HCT116 (cell line): ENCODE data around the gene GTF2F1. TPM values are rescaled to one million over a fixed set of nuclear protein-coding genes. Genes with fewer than 3 reads are reported as not detected.

ENCODE experiments used
- ATAC-seq: fragments of 200-7000 bp; cut with Tn5 transposase; 2 replicates; pipeline ENCODE4 v1.9.1; 2020; ENCODE audit warnings: mild to moderate bottlenecking, moderate library complexity
- BruUV-seq: library from RNA; stranded (reverse); fragments of 400-500 nt; replicated peaks from 2 replicates; lab custom pipeline; 2021; lab: Mats Ljungman, UMichigan
- CTCF ChIA-PET: fragments of 300-600 bp; sonication (Branson Sonifier 250); formaldehyde crosslinking; loops from one replicate; lab custom pipeline; 2021; ENCODE audit warnings: antibody characterized with exemption; lab: Charles Lee
- POLR2A ChIA-PET: fragments of 300-600, 350-600 bp; sonication (Branson Sonifier 250); formaldehyde crosslinking; loops from one replicate; lab custom pipeline; 2021; ENCODE audit warnings: antibody characterized with exemption; lab: Charles Lee
- RAD21 ChIA-PET, 2 experiments: fragments of 300-600 bp; sonication (Branson Sonifier 250); formaldehyde crosslinking; loops; one replicate each; lab custom pipeline; 2023; ENCODE audit warnings: low total read pairs in 2 of 2; ENCODE audit not compliant: uncharacterized antibody in 2 of 2, unreplicated experiment in 2 of 2, low non-redundant PET in 1 of 2; lab: Charles Lee
- DNase-seq: peaks from one replicate; pipeline ENCODE4 v3.0.0-alpha.2; 2010; ENCODE audit warnings: low read depth, low spot score
- H2AFZ ChIP-seq: fragments of 200-600 bp; shearing (Covaris generic), sonication (generic); 2 replicates; pipeline ENCODE4 v1.6.1; 2017; ENCODE audit warnings: low read depth, mixed run types, mixed read lengths, antibody characterized with exemption, low read length; ENCODE audit not compliant: poor library complexity, severe bottlenecking
- H3K27ac ChIP-seq: 2 replicates; pipeline ENCODE4 v1.5.1; 2012; ENCODE audit warnings: low read depth, low read length
- H3K27me3 ChIP-seq: fragments of 200-600 bp; sonication (generic); 2 replicates; pipeline ENCODE4 v1.6.1; 2016; ENCODE audit warnings: mixed run types, low read length, mixed read lengths; ENCODE audit not compliant: insufficient read depth
- H3K36me3 ChIP-seq, 2 experiments: fragments of 200-500 bp in 1 of 2; fragments of 200-600 bp in 1 of 2; sonication (Bioruptor generic) in 1 of 2; sonication (generic) in 1 of 2; 2 replicates each; pipeline versions ENCODE4 v1.5.1 to v1.6.1; 2014 to 2016; ENCODE audit warnings: low read length in 2 of 2, inconsistent platforms in 1 of 2, mixed read lengths in 1 of 2, mixed run types in 1 of 2; ENCODE audit not compliant: insufficient read depth in 2 of 2, control insufficient read depth in 1 of 2
- H3K4me1 ChIP-seq, 2 experiments: fragments of 200-600 bp in 1 of 2; sonication (generic) in 1 of 2; 2 replicates each; pipeline versions ENCODE4 v1.5.1 to v1.6.1; 2012 to 2017; ENCODE audit warnings: low read length in 2 of 2, inconsistent platforms in 1 of 2, mild to moderate bottlenecking in 1 of 2, mixed read lengths in 1 of 2, mixed run types in 1 of 2, moderate library complexity in 1 of 2; ENCODE audit not compliant: insufficient read depth in 2 of 2, control insufficient read depth in 1 of 2
- H3K4me2 ChIP-seq: fragments of 200-600 bp; sonication (generic); 2 replicates; pipeline ENCODE4 v1.6.1; 2017; ENCODE audit warnings: mixed run types, low read length, mixed read lengths
- H3K4me3 ChIP-seq, 2 experiments: fragments of 200-600 bp in 1 of 2; sonication (generic) in 1 of 2; replicated peaks in 1 of 2; 2 replicates each; pipeline ENCODE4 v1.5.1; 2011 to 2016; ENCODE audit warnings: low read length in 2 of 2, control low read depth in 1 of 2, low read depth in 1 of 2, mild to moderate bottlenecking in 1 of 2, mixed read lengths in 1 of 2, mixed run types in 1 of 2
- H3K79me2 ChIP-seq: fragments of 200-600 bp; sonication (generic); 2 replicates; pipeline ENCODE4 v1.6.1; 2017; ENCODE audit warnings: mild to moderate bottlenecking, mixed run types, low read length, moderate library complexity, mixed read lengths; ENCODE audit not compliant: insufficient read depth
- H3K9ac ChIP-seq: fragments of 200-600 bp; sonication (generic); 2 replicates; pipeline ENCODE4 v1.6.1; 2016; ENCODE audit warnings: low read length, mixed read lengths
- H3K9me2 ChIP-seq: fragments of 200-600 bp; sonication (generic), shearing (Covaris generic); 2 replicates; pipeline ENCODE4 v1.6.1; 2017; ENCODE audit warnings: mixed run types, mild to moderate bottlenecking, moderate library complexity; ENCODE audit not compliant: insufficient read depth
- H3K9me3 ChIP-seq, 2 experiments: fragments of 200-500 bp in 1 of 2; fragments of 200-600 bp in 1 of 2; sonication (Bioruptor generic) in 1 of 2; sonication (generic) in 1 of 2; 2 replicates each; pipeline ENCODE4 v1.6.1; 2014 to 2017; ENCODE audit warnings: low read length in 2 of 2, mixed read lengths in 2 of 2, inconsistent platforms in 1 of 2, low read depth in 1 of 2, mild to moderate bottlenecking in 1 of 2, mixed run types in 1 of 2, moderate library complexity in 1 of 2; ENCODE audit not compliant: control insufficient read depth in 1 of 2, insufficient read depth in 1 of 2
- H4K20me1 ChIP-seq: fragments of 200-600 bp; sonication (generic), shearing (Covaris generic); 2 replicates; pipeline ENCODE4 v1.6.1; 2017; ENCODE audit warnings: mixed run types, mild to moderate bottlenecking, moderate library complexity; ENCODE audit not compliant: insufficient read depth
- ELF1 ChIP-seq: IDR thresholded peaks from 2 replicates; pipeline ENCODE4 v1.6.1; 2012; ENCODE audit warnings: low read depth, borderline replicate concordance
- JUND ChIP-seq: IDR thresholded peaks from 2 replicates; pipeline ENCODE4 v1.6.1; 2012
- SIN3A ChIP-seq: IDR thresholded peaks from 2 replicates; pipeline ENCODE4 v1.6.1; 2012; ENCODE audit warnings: low read depth
- SRF ChIP-seq: IDR thresholded peaks from 2 replicates; pipeline ENCODE4 v1.6.1; 2012; ENCODE audit warnings: low read depth
- TCF7L2 ChIP-seq: IDR thresholded peaks from 2 replicates; pipeline ENCODE4 v1.7.0; 2011; ENCODE audit warnings: borderline replicate concordance, inconsistent platforms; ENCODE audit not compliant: insufficient read depth, insufficient read length; ENCODE audit errors: extremely low read depth
- intact Hi-C: fragments of 100-400 bp; cut with micrococcal nuclease; formaldehyde crosslinking; loops from 2 replicates; pipeline ENCODE4 v1.10.0; 2022
- total RNA-seq: library from RNA; stranded (reverse); gene quantifications from one replicate; pipeline ENCODE4 v1.2.1, GENCODE V29; 2021; ENCODE audit not compliant: unreplicated experiment
- TF ChIP-seq, protein P1 (sequence below): IDR thresholded peaks from 2 replicates; pipeline ENCODE4 v1.6.1; 2012; ENCODE audit warnings: low read depth
- TF ChIP-seq, protein P2 (sequence below): IDR thresholded peaks from 2 replicates; pipeline ENCODE4 v1.6.1; 2011; ENCODE audit warnings: mild to moderate bottlenecking, low read length, moderate library complexity; ENCODE audit not compliant: insufficient replicate concordance; ENCODE audit errors: extremely low read depth

Gene GTF2F1
- total RNA-seq, 1 experiment from 2014 or later = 82.0 TPM

DNA sequence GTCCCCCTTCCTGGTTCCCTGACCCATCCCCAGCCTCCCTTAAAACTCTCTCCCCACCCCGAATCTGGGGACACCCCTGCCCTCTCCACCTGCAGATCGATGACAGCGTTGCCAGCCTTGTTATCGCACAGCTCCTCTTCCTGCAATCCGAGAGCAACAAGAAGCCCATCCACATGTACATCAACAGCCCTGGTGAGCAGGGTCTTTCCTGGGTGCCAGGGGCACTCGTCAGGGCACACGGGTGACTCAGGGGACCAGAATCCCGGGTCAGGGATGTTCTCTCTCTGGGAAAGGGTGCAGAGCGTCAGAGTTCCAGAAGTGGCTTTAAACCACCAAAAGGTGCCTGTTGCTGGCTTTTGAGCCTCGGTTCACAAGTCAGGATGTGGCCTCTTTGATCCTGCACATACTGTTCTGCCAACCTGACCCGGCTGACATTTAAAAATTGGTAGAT lies 30.6 kb downstream of the GTF2F1 start:
- H3K4me3 ChIP-seq = peak overlapping the region; percentile 67 to 84

More for the DNA sequence above, 30.6 kb downstream of the GTF2F1 start:
- no peak for ATAC-seq
- POLR2A ChIA-PET = interaction anchor here (0.6 to 0.7 kb wide), 2 partner anchors 333 to 837 kb away, joined by 3 read pairs; no protein-coding TSS in a partner anchor
- Histone ChIP-seq H4K20me1 (no peaks in the 10 kb centered on the region), H3K9me3 (no peaks in the 10 kb centered on the region), H3K27me3 (no peaks in the 10 kb centered on the region), H3K9me2 (no peaks in the 10 kb centered on the region), H3K79me2 (peaks cover 17% of the 10 kb centered on the region; the same call in 1 of the 2 replicates), H3K4me1 (peaks cover 0 to 22% of the 10 kb centered on the region in 2 experiments), H2AFZ (no peak overlapping the region), H3K27ac (peak overlapping the region; percentile 68), H3K9ac (peak overlapping the region; percentile 89), H3K4me2 (peak overlapping the region; percentile 88), H3K36me3 (peaks cover 6 to 23% of the 10 kb centered on the region in 2 experiments)
- no peak for DNase-seq
- intact Hi-C loops = no loop called here
- CTCF ChIA-PET = no interaction called here
- TF ChIP-seq TCF7L2 (no peak), JUND (no peak), ELF1 (no peak), SRF (no peak), SIN3A (no peak)
- TF ChIP-seq, protein P1, sequence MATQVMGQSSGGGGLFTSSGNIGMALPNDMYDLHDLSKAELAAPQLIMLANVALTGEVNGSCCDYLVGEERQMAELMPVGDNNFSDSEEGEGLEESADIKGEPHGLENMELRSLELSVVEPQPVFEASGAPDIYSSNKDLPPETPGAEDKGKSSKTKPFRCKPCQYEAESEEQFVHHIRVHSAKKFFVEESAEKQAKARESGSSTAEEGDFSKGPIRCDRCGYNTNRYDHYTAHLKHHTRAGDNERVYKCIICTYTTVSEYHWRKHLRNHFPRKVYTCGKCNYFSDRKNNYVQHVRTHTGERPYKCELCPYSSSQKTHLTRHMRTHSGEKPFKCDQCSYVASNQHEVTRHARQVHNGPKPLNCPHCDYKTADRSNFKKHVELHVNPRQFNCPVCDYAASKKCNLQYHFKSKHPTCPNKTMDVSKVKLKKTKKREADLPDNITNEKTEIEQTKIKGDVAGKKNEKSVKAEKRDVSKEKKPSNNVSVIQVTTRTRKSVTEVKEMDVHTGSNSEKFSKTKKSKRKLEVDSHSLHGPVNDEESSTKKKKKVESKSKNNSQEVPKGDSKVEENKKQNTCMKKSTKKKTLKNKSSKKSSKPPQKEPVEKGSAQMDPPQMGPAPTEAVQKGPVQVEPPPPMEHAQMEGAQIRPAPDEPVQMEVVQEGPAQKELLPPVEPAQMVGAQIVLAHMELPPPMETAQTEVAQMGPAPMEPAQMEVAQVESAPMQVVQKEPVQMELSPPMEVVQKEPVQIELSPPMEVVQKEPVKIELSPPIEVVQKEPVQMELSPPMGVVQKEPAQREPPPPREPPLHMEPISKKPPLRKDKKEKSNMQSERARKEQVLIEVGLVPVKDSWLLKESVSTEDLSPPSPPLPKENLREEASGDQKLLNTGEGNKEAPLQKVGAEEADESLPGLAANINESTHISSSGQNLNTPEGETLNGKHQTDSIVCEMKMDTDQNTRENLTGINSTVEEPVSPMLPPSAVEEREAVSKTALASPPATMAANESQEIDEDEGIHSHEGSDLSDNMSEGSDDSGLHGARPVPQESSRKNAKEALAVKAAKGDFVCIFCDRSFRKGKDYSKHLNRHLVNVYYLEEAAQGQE = no peak
- TF ChIP-seq, protein P2, sequence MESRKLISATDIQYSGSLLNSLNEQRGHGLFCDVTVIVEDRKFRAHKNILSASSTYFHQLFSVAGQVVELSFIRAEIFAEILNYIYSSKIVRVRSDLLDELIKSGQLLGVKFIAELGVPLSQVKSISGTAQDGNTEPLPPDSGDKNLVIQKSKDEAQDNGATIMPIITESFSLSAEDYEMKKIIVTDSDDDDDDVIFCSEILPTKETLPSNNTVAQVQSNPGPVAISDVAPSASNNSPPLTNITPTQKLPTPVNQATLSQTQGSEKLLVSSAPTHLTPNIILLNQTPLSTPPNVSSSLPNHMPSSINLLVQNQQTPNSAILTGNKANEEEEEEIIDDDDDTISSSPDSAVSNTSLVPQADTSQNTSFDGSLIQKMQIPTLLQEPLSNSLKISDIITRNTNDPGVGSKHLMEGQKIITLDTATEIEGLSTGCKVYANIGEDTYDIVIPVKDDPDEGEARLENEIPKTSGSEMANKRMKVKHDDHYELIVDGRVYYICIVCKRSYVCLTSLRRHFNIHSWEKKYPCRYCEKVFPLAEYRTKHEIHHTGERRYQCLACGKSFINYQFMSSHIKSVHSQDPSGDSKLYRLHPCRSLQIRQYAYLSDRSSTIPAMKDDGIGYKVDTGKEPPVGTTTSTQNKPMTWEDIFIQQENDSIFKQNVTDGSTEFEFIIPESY = no peak
- TSS peak; percentile 71 for BruUV-seq
- RAD21 ChIA-PET = no interaction called here
